ELF-1 (cell line): ENCODE results near the gene TAF11L14.
"Not testable (repeated sequence)": the region's sequence is repeated elsewhere in the genome, so short reads cannot be mapped to it uniquely, and the experiment has no call there.

Experiments
- DNase-seq: peaks from one replicate; pipeline ENCODE4 v3.0.0-alpha.2; 2016; ENCODE audit warnings: low read depth, low spot score

The TAF11L14 gene

GRCh38 chr5:17634160-17634559, at the start of gene TAF11L14:
Gene TAF11L14 (plus strand): TSS chr5:17634460.
- no peak for DNase-seq

- DNase-seq = not testable (repeated sequence)
Measured at GRCh38 chr5:17585658-17586057, 48.6 kb upstream of the TAF11L14 start, which contains the start of gene TAF11L7. Gene TAF11L7 (minus strand): TSS chr5:17585758.

- not testable (repeated sequence) for DNase-seq
Measured at GRCh38 chr5:17590860-17591259, 43.4 kb upstream of the TAF11L14 start, which contains the start of gene TAF11L8. Gene TAF11L8 (minus strand): TSS chr5:17590960.

GRCh38 chr5:17594255-17594654, 40.0 kb upstream of the TAF11L14 start, which contains the start of gene TAF11L9:
Gene TAF11L9 (minus strand): TSS chr5:17594394.
- DNase-seq = not testable (repeated sequence)

GRCh38 chr5:17597728-17598127, 36.5 kb upstream of the TAF11L14 start, which contains the start of gene TAF11L10:
Gene TAF11L10 (minus strand): TSS chr5:17597828.
- DNase-seq = not testable (repeated sequence)

GRCh38 chr5:17603880-17604279, 30.4 kb upstream of the TAF11L14 start, which contains the start of gene TAF11L11:
Gene TAF11L11 (plus strand): TSS chr5:17604183.
- not testable (repeated sequence) for DNase-seq

- no peak for DNase-seq
Measured at GRCh38 chr5:17604951-17605350, 29.3 kb upstream of the TAF11L14 start.

- DNase-seq = not testable (repeated sequence)
Measured at GRCh38 chr5:17607461-17607860, 26.8 kb upstream of the TAF11L14 start.

GRCh38 chr5:17610092-17610491, 24.2 kb upstream of the TAF11L14 start, which contains the start of gene TAF11L12:
Gene TAF11L12 (plus strand): TSS chr5:17610392.
- not testable (repeated sequence) for DNase-seq

- no peak for DNase-seq
Measured at GRCh38 chr5:17614872-17615605, 19.2 kb upstream of the TAF11L14 start.

- no peak for DNase-seq
Measured at GRCh38 chr5:17619354-17619753, 14.9 kb upstream of the TAF11L14 start.

GRCh38 chr5:17620627-17621026, 13.6 kb upstream of the TAF11L14 start:
- peak; percentile 38 for DNase-seq

- no peak for DNase-seq
Measured at GRCh38 chr5:17625686-17626085, 8.6 kb upstream of the TAF11L14 start.

- DNase-seq = not testable (repeated sequence)
Measured at GRCh38 chr5:17631788-17632187, 2.5 kb upstream of the TAF11L14 start, which contains the start of gene TAF11L13. Gene TAF11L13 (plus strand): TSS chr5:17632088.

- DNase-seq = not testable (repeated sequence)
Measured at GRCh38 chr5:17649232-17649631, 15.0 kb downstream of the TAF11L14 start.

- not testable (repeated sequence) for DNase-seq
Measured at GRCh38 chr5:17655201-17655759, 21.0 kb downstream of the TAF11L14 start.

GRCh38 chr5:17655921-17656320, 21.7 kb downstream of the TAF11L14 start:
- no peak for DNase-seq

GRCh38 chr5:17663182-17663581, 28.9 kb downstream of the TAF11L14 start:
- DNase-seq = no peak

- DNase-seq = no peak
Measured at GRCh38 chr5:17665836-17666235, 31.6 kb downstream of the TAF11L14 start.

GRCh38 chr5:17666726-17667235, 32.5 kb downstream of the TAF11L14 start:
- no peak for DNase-seq

GRCh38 chr5:17670353-17670752, 36.1 kb downstream of the TAF11L14 start:
- no peak for DNase-seq

- no peak for DNase-seq
Measured at GRCh38 chr5:17678751-17679324, 44.6 kb downstream of the TAF11L14 start.
